HG03159 (cell line): ENCODE measurements around the gene GFOD1.
"Not testable (repeated sequence)": the region's sequence is repeated elsewhere in the genome, so short reads cannot be mapped to it uniquely, and the experiment has no call there.

Experiments used
- ATAC-seq: cut with Tn5 transposase; IDR thresholded peaks from one replicate; pipeline ENCODE4 v1.9.1; 2021; ENCODE audit warnings: mild to moderate bottlenecking, moderate library complexity; ENCODE audit not compliant: unreplicated experiment

The GFOD1 gene

DNA sequence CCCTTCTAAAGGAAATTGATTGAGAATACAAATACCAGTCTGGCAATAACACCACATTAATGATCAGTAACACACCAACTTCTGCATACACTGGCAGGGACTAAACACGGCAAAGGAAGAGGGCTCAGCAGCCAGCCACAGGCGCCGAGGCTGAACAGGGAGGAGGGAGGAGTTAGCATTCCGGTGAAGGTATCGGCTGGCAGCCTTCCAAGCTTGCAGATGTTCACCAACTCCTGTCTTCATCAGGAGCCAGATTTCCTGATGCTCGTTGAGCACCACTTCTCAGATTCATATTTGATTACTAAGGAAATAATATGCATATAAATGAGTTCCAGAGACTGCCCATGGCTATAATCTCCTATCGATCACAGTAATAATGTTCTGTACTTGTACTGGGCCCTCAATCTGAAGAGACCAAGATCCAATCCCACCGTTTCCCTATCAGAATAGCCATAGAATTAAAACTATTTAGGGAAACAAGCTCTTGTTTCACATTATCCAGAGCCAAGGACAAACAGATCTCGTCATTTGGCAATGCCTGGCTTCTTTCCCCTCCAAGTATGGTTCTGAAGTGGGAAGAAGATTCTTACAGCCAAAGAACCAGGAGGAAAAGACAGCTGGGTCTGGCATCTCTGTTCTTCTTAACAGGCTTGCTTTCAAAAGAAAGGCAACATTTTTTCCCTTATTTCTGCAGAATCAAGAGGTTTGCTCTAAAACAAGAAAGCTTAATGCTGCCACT, 42.2 kb downstream of the GFOD1 start:
- no peak for ATAC-seq

DNA sequence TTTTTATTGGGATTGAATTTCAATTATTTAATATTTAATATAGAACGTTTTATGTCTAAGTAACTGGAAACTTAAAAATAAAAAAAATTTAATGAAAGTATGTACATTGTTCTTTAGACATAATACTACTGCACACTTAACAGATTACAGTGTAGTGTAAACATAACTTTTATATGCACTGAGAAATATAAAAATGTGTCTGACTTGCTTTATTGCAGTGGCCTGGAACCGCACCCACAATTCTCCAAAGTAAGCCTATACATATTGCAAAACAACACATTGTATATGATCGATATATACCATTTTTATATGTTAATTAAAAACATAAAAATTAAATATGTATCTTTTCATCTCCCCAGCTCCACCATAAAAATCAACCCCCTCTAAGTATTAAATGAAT, 42.8 kb downstream of the GFOD1 start:
- no peak for ATAC-seq

DNA sequence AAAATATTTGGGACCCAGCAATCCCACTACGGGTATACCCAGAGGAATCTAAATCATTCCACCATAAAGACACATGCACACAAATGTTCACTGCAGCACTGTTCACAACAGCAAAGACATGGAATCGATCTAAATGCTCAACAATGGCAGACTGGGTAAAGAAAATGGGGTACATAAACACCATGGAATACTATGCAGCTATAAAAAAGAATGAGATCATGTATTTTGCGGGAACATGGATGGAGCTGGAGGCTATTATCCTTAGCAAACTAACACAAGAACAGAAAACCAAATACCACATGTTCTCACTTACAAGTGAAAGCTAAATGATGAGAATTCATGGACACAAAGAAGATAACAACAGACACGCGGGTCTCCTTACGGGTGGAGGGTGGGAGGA, 43.4 kb downstream of the GFOD1 start:
- ATAC-seq = not testable (repeated sequence)

DNA sequence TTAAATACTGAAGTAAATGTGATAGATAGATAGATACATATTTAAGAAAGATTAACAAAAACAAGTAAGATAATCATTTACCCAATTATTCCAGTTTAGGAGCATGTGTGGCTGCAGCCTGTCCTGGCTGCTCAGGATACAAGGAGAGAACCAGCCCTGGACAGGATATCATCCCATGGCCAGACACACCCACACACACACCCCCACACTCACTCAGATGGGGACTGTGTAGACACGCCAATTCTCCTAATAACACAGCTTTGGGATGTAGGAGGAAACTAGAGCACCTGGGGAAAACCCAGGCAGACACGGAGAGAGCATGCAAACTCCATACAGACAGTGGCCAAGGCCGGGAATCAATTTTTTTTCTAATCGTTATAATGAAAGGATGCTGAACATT, 45.6 kb downstream of the GFOD1 start:
- no peak for ATAC-seq

DNA sequence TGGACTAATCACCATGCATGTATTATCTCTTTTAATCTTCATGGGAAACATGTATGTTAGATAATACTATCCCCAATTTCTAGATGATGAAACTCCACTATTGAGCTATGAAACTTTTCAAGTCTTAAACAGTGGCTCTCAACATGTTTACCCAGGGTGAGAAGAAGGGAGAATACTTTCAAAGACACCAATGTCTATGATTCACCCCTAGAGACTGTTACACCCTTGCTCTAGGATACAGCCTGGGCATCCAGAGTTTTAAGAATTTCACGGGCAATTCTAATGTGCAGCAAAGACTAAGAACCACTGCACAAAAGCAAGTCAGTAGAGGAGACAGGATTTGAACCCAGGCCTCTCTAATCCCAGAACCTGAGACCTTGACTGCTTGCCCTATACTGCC, 47.8 kb downstream of the GFOD1 start:
- ATAC-seq = no peak

DNA sequence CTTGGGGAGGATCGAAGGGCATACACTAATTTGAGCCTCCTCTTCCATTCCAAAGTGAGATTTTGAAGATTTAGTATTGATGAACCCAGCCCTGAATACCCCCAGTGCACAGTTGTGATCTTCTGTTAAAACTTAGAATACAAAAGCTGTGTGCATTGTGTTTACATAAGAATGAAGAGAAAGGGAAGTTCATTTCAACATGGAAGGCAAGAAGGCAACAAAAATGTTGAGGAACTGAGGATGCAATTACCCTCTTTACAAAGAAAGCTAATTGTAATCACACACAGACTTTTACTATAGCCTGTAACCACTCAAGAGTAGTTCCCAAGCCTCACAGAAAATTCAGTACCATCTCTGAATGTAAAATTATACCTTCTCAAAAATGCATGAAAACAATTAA, 49.3 kb downstream of the GFOD1 start:
- ATAC-seq = no peak

DNA sequence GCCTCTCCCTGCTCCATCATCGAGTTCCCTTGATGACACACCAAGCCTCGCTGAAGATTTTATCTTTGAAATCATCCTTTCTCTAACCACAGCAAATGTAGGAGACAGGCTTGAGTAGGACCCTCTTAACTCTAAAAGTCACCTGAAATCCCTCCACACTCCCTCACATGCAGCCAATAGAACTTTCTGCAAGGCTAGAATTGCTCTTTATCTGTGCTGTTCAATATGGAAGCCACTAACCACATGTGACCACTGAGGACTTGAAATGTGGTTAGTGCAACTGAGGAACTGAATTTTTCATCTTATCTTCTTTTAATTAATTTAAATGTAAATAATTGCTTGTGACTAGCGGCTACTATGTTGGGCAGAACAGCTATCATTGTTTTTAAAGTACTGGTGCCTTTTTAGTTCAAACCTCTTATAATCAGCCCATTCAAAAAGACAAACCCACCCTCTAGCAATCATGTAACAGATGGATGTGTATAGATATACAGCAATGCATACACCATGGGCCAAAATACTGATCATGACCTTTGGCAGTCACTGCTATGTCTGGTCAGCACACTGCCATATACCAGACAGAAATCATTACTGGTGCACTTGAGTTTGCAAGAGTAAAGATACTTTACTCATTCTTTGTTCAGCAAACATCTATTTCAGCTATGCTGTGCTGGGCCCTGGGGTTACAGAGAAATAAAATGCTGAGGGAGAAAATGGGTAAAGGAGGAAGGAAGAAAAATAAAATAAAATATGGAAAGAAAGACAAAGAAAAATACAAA, 50.0 kb downstream of the GFOD1 start:
- ATAC-seq = no peak

DNA sequence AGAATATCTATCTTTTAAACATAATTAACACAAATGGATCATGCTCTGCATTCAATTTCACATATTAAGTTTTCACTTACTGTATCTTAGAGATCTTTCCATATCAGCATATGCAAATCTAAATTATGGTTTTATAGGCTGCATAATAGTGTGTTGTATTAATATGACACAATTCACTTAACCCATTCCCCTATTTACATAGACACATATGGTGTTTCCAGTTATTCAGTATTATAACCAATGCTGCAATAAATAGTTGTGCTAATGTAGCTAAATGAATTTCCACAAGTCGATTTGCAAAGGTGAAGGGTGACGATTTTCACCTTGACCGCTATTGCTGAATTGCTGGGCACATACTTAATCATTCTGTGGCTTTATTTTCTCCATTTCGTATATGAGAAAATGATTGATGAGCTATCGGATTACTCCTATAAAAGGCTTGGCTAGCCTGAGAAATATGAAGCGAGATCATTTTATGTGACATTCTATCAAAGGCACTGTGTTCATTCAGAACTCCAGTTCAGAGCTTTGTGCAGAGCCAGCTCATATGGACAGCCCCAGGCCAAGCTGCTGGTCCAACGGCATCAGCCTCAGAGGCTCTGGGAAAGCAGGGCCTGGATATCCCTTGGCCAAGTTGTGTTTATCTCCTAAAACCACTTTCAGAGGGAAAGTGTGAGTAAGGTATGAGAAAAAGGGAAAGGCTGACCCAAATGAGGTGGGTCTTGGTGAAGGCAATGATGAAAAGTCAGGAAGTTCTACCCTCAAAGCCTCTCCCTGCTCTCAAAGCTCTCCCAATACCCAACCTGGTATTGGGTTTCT, 50.8 kb downstream of the GFOD1 start:
- no peak for ATAC-seq

DNA sequence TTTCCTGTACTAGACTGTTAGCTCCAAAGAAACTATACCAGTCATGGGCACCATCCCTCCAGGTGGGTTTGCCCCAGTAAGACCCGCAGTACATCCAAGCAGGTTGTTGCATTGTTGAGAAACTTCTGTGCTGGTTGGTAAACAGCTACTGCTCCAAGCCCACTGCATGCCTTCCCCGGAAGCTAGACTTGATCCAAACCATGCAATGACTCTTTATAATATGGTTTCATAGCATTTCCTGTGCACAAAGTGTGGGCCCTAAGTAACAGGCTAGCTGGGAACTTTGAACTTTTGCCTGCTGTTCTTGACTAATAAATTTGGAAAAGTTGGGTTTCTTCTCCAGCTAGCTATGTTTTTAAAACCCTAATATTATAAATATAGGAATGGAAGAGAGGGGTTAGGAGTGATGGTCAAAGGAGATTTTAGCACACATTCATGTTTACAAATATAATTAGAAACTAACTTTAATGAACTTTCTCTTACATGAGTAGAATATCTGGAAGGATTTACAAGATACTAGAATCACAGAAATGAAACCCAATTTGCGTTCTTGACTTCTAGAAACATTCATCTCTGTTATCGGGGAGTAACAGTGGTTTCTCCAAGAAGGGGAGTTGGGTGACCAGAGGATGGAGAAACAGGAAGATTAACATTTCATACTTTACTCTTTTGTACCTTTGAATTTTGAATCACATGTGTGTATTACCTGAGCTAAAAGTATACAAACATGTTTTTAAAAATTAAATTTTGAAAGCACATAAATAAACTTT, 51.7 kb downstream of the GFOD1 start:
- no peak for ATAC-seq

DNA sequence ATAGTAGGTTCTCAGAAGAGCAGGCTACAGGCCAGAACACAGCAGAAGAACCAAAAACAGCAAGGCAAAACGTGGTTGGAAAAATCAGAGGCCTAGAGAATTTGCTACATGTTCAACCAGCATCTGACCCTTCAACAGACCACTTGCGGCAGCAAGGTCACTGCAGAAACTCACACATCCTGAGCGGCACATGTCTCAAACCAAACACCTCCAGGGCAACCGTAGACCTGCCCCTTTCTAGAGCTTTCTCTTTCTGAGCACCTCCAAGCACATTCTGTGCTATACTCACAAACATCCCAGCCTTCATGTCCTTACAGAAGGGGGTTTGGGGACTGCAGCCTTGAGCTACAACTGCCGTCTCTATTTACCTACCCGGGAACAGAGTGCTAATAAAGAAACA, 52.6 kb downstream of the GFOD1 start:
- no peak for ATAC-seq

DNA sequence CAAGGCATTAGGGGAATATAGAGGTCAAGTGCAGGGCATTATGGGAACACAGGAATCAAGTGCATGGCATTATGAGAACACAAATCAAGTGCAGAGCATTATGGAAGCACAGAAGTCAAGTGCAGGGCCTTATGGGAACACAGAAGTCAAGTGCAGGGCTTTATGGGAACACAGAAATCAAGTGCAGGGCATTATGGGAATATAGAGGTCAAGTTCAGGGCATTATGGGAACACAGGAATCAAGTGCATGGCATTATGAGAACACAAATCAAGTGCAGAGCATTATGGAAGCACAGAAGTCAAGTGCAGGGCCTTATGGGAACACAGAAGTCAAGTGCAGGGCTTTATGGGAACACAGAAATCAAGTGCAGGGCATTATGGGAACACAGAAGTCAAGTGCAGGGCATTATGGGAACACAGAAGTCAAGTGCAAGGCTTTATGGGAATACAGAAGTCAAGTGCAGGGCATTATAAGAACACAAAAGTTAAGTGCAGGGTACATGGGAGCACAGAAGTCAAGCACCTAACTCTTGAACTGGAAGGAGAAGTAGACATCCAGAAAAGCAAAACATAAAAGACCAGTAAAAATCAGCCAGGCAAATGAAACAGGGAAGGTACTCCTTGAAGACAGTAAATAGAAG, 53.1 kb downstream of the GFOD1 start:
- ATAC-seq = not testable (repeated sequence)

DNA sequence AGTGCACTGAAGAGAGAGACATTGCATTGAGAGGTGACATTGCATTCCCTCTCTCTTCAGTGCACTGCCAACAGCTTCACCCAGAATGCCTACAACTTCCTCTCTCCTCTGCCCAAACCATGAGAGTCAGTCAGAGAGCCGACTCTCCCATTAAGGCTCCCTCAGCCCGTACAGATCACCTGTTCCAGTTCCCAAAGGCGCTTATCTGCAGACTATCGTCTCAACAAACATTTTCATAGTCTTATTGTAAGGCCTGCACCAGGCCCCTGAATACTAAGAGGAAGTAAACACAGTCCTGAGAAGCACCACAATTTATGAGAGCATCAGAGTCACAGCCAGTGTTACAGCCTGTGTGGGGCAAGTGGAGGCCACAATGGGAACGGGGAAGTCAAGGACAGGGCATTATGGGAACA, 53.7 kb downstream of the GFOD1 start:
- no peak for ATAC-seq

DNA sequence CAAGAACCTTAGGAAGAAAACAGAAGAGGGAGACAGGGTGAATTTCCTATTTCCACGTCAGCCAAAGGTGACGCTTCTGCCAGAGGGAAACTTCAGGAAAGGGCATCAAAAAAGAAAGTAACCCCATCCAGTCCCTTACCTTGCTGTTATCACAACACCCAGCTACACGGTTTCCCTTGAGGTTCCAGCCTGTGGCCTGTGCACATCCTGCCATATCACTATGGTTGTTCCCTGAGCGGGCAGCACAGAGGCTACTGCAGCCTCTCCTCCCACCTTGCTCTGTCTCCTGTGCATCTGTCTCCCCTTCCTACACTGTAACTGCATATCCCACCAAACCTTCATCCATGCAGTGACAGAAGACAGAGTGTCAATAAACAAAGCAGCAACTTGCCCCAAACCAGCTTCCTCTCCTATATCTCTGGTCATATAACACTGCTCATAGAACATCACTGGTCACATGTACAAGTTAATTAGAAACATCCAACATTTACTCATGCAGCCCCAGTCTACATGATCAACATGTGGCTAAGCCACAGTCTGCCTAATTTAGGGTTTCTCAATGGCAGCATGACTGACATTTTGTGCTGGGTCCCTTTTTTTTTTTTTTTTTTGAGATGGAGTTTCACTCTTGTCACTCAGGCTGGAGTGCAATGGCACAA, 54.7 kb downstream of the GFOD1 start:
- no peak for ATAC-seq

DNA sequence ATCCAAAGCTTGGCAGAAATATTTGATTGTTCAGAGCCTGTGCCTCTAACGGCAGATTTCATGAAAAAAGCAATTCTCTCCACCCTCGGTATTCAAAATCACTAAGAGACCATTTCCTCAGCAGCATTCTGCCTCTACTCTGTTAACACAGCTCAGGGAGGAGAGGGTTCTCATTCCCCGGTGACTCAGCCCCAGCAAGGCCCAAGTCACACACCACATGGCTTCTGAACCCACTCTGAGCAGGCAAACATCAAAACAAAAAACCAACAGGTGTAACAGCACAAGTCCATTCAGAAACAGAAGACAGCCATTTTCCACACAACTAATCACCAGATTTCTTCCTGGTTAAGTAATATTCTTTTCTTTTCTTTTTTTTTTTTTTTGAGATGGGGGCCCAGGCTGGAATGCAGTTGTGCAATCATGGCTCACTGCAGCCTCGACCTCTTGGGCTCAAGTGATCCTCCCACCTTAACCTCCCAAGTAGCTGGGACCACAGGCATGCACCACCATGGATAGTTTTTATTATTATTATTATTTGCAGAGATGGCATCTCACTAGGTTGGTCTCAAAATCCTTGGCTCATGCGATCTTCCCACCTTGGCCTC, 55.4 kb downstream of the GFOD1 start:
- no peak for ATAC-seq

DNA sequence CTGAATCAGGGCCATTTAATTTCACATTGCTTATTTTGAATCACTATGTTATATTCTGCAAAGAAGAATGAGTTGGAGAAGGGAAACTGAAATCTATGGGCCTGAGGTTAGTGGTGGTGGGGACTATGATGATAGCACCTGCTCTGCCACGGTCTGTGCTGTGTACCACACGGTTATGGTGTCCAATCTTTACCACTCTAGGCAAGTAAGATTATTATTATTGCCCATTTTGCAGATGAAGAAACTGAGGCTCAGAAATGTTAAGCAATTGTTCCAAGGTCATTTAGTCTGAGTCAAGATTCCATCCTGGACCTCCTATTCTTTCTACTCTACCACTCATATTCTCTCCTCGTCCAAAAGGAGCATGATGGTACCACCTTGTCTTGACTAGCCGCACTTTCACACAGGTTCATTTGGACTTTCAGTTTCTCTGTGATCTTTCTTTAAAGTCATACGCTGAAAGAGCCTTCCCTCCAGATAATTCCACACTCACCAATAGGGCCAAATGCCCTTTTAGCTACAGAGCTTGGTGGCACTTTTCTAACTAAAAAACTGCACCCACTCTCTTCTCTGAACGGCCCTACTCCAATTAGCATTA, 56.2 kb downstream of the GFOD1 start:
- peak; percentile 31 for ATAC-seq

DNA sequence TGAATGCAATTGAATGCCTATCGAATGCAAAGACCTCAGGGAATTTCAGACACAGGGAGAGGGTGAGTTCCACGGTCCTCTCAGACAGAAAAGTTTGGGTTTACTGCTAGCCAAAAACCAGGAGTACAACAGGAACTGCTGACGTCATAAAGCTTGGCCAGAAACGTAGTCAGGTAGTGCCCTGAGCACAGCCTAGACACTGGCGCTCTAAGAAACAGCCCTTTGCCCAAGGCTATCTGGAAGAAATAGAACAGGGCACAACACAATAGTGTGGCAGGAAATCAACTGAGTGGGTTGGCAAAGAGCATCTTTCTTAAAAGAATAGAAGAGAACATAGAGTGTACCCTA, 58.0 kb downstream of the GFOD1 start:
- ATAC-seq = no peak

DNA sequence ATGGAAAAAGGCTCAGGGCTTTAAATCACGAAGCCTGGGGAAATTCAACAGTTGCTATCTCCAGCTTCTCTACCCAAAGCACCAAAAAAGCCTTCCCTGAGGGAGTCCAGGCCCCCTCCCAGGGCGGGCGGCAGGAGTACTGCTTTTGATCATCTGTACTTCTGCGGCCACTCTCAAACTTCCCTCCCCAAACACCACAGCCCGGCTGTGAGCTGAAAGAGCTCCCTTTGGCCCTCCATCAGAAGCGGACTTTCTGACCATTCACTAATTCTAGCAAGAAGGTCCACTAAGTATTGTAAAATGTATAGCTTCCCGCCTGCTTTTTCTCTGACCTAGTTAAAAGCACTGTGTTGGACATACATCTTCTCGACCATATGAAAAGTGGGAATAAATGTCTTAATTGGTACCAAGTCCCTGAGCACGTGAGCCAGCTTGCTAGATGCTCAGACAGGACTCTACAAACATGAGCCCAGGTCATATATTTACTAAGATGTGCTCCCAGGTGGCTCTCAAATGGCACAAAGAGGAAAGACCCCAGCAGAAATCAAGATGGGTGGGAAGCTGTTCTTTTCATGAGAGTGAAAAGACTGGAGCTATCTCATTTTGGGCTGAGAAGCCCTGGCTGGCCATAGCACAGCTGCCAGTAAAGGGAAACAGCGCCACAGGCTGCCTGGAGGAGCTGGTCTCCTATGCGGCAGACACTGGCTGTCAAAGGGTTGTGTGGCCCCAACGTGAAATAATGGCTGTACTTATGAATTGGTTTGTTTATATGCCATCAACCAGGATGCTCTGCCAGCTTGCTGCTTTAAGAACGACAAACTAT, 58.6 kb downstream of the GFOD1 start:
- peak; percentile 27 for ATAC-seq
